ENCODE results near the gene ST6GALNAC1. TPM values are rescaled to one million over a fixed set of nuclear protein-coding genes. Genes with fewer than 3 reads are reported as not detected.
A peak's percentile ranks its signal among the peaks of the same experiment; 100 is the strongest.
"Not testable (repeated sequence)": the region's sequence is repeated elsewhere in the genome, so short reads cannot be mapped to it uniquely, and the experiment has no call there.

ST6GALNAC1 gene
- total and polyA plus RNA-seq, 9 donors = 0.73 to 10.5 (median 3.7) TPM

DNA sequence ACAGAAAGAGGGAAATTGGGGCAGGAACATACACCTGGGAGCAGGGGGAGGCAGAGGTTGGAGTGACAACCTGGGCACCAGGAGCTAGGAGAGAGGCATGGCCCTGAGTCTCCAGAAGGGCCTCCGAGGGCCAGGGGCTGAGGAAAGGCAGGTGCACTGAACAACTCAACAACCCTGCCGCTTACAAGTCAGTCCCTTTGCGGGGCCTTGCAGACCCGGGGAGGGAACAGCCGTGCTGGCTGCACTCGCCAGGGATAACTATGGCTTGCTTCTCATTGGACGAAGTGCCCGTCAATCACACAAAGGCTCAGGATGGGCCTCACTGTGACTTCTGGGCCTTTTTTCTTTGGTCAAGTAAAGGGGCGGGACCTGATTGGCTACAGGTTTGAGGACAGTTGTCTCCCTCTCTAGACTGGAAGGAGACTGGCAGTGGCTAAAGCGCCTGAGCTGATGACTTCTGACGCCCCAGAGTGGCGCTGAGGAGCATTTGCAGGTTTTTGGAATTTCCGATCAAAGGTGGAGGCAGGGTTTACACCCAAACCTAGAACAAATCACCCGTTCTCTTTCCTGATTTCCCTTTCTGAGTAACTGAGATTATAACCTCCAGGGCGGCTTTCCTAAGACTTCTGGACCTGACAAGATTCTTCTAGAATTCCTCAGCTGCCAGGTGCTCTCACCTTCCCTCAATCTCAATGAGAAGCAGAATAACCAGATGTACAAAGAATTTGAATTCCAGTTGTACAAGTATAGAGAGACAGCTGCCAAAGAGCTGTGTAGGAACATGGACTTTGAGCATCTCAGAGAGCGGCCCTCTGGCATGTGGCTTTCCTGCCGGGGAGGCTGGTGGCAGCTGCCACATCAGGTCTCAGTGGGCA, 30.3 kb downstream of the ST6GALNAC1 start:
- Histone ChIP-seq H3K9me3 (no peaks in the 10 kb centered on the region), H3K4me1 (ENCODE audit: insufficient read depth) (no peaks in the 10 kb centered on the region), H3K27me3 (no peaks in the 10 kb centered on the region), H3K36me3 (no peaks in the 10 kb centered on the region), H3K4me3 (no peak overlapping the region), H3K27ac (no peak overlapping the region)
- WGBS, 3 donors = 79% methylated on average over 17 of the region's 17 CpGs
- intact Hi-C loops (cut with DNase I) = no loop called here
- no peak for DNase-seq
- TF ChIP-seq POLR2A (IDR thresholded peaks at IDR 0.05) = no peak
- TF ChIP-seq, protein P1, sequence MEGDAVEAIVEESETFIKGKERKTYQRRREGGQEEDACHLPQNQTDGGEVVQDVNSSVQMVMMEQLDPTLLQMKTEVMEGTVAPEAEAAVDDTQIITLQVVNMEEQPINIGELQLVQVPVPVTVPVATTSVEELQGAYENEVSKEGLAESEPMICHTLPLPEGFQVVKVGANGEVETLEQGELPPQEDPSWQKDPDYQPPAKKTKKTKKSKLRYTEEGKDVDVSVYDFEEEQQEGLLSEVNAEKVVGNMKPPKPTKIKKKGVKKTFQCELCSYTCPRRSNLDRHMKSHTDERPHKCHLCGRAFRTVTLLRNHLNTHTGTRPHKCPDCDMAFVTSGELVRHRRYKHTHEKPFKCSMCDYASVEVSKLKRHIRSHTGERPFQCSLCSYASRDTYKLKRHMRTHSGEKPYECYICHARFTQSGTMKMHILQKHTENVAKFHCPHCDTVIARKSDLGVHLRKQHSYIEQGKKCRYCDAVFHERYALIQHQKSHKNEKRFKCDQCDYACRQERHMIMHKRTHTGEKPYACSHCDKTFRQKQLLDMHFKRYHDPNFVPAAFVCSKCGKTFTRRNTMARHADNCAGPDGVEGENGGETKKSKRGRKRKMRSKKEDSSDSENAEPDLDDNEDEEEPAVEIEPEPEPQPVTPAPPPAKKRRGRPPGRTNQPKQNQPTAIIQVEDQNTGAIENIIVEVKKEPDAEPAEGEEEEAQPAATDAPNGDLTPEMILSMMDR (IDR thresholded peaks at IDR 0.05) = no peak
- no peak for TF ChIP-seq EP300 (IDR thresholded peaks at IDR 0.05)

- H3K27me3 ChIP-seq = no peaks in the 10 kb centered on the region
- no peak overlapping the region for H3K4me3 ChIP-seq
- no peak for DNase-seq
- no peaks in the 10 kb centered on the region for H3K4me1 ChIP-seq (ENCODE audit: insufficient read depth)
- no peak overlapping the region for H3K27ac ChIP-seq
- TF ChIP-seq EP300 (IDR thresholded peaks at IDR 0.05) = no peak
- TF ChIP-seq, protein P1 (IDR thresholded peaks at IDR 0.05) = no peak
- no peak for TF ChIP-seq POLR2A (IDR thresholded peaks at IDR 0.05)
- no peaks in the 10 kb centered on the region for H3K36me3 ChIP-seq
- intact Hi-C loops (cut with DNase I) = no loop called here
- no peaks in the 10 kb centered on the region for H3K9me3 ChIP-seq
- 76 to 79% (median 78%) methylated on average over 4 of the region's 4 CpGs for WGBS, 3 donors
These were observed 31.1 kb downstream of the ST6GALNAC1 start for GRCh38 chr17:76612465-76612864.

GRCh38 chr17:76611758-76612157, 31.8 kb downstream of the ST6GALNAC1 start:
- no peak for TF ChIP-seq EP300 (IDR thresholded peaks at IDR 0.05)
- TF ChIP-seq, protein P1 (IDR thresholded peaks at IDR 0.05) = no peak
- no peaks in the 10 kb centered on the region for H3K4me1 ChIP-seq (ENCODE audit: insufficient read depth)
- no peaks in the 10 kb centered on the region for H3K9me3 ChIP-seq
- no peaks in the 10 kb centered on the region for H3K36me3 ChIP-seq
- H3K4me3 ChIP-seq = no peak overlapping the region
- no peak for DNase-seq
- H3K27ac ChIP-seq = no peak overlapping the region
- no peaks in the 10 kb centered on the region for H3K27me3 ChIP-seq
- intact Hi-C loops (cut with DNase I) = no loop called here
- WGBS, 3 donors = 81 to 92% (median 89%) methylated on average over 4 of the region's 4 CpGs

DNA sequence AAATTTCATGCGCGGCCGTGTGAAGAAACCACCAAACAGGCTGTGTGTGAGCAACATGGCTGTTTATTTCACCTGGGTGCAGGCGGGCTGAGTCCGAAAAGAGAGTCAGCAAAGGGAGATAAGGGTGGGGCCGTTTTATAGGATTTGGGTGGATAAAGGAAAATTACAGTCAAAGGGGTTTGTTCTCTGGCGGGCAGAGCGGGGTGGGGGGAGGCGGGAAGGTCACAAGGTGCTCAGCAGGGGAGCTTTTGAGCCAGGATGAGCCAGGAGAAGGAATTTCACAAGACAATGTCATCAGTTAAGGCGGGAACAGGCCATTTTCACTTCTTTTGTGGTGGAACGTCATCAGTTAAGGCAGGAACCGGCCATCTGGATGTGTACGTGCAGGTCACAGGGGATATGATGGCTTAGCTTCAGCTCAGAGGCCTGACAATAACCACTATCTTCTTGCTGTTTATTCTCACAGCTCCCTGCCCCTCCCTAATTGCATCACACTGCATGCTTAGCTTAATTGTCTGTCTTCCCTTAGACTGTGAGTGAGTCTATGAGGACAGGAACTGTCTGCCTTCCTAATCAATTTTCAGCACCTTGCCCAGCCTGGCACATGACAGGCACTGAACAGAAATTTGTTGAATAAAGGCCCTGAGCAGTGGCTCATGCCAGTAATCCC, 32.3 kb downstream of the ST6GALNAC1 start:
- H3K36me3 ChIP-seq; intact Hi-C loops (cut with DNase I); H3K9me3 ChIP-seq; H3K27ac ChIP-seq; H3K4me3 ChIP-seq; H3K4me1 ChIP-seq (ENCODE audit: insufficient read depth); H3K27me3 ChIP-seq: not testable (repeated sequence)
- DNase-seq = peak in 1 of 5 donors; percentile 4
- 61 to 72% (median 64%) methylated on average over 13 of the region's 13 CpGs for WGBS, 3 donors

- H3K4me1 ChIP-seq (ENCODE audit: insufficient read depth); H3K36me3 ChIP-seq; H3K27ac ChIP-seq; H3K4me3 ChIP-seq; H3K9me3 ChIP-seq; DNase-seq; intact Hi-C loops (cut with DNase I); H3K27me3 ChIP-seq: not testable (repeated sequence)
- 64 to 79% (median 78%) methylated on average over 1 of the region's 1 CpG for WGBS, 3 donors
These were observed 36.9 kb downstream of the ST6GALNAC1 start for GRCh38 chr17:76606685-76607084.

Data from ovary (tissue), 9 donors.